Adrenal gland (tissue), 12 donors: ENCODE results near the gene ZAP70. TPM values are rescaled to one million over a fixed set of nuclear protein-coding genes. Genes with fewer than 3 reads are reported as not detected.

ENCODE experiments used
- DNase-seq, 7 donors: peaks; one replicate each; pipeline ENCODE4 v3.0.0-alpha.2; 2019 to 2020
- H3K27ac ChIP-seq, 5 donors: fragments of 200-600 bp; sonication (generic) in 4 of 5; 1 replicate in 3 of 5; 2 replicates in 2 of 5; pipeline versions ENCODE4 v1.5.1 to v1.8.0; 2016 to 2020; ENCODE audit warnings: mild to moderate bottlenecking in 1 of 5
- H3K27me3 ChIP-seq: fragments of 200-600 bp; 2 replicates; pipeline ENCODE4 v1.8.0; 2021
- H3K36me3 ChIP-seq, 2 donors: fragments of 200-600 bp; replicated peaks in 1 of 2; 1 replicate in 1 of 2; 2 replicates in 1 of 2; pipeline versions ENCODE4 v1.5.1 to v1.8.0; 2018 to 2022
- H3K4me1 ChIP-seq, 2 donors: fragments of 200-600 bp; replicated peaks in 1 of 2; 1 replicate in 1 of 2; 2 replicates in 1 of 2; pipeline versions ENCODE4 v1.5.1 to v1.8.0; 2018 to 2021
- H3K4me3 ChIP-seq, 4 donors: fragments of 200-600 bp; sonication (generic) in 3 of 4; one replicate each; pipeline ENCODE4 v1.5.1; 2016 to 2018
- H3K9me3 ChIP-seq, 3 donors: fragments of 200-600 bp; sonication (generic) in 1 of 3; replicated peaks in 1 of 3; 1 replicate in 2 of 3; 2 replicates in 1 of 3; pipeline versions ENCODE4 v1.5.1 to v1.8.0; 2016 to 2021
- CTCF ChIP-seq, 6 experiments: fragments of 450-650 bp in 4 of 6; fragments of 200-600 bp in 2 of 6; sonication (generic) in 1 of 6; IDR thresholded peaks; 1 replicate in 5 of 6; 2 replicates in 1 of 6; pipeline versions ENCODE4 v1.5.1 to v1.8.0; 2016 to 2021; ENCODE audit warnings: antibody characterized with exemption in 6 of 6, mild to moderate bottlenecking in 2 of 6, moderate library complexity in 1 of 6
- POLR2A ChIP-seq, 2 donors: fragments of 450-650 bp; IDR thresholded peaks; one replicate each; pipeline ENCODE4 v1.6.1; 2017; ENCODE audit warnings: antibody characterized with exemption in 2 of 2, mild to moderate bottlenecking in 2 of 2, moderate library complexity in 1 of 2
- WGBS, 4 donors: extraction: QIAGEN DNeasy Blood & Tissue Kit in 2 of 4; methylation state at CpG; one replicate each; pipeline versions ENCODE4 v1.1.5 to v1.1.7; 2013 to 2017; 5-methylcytosine and 5-hydroxymethylcytosine counted together
- intact Hi-C, 2 donors: fragments of 100-400 bp; cut with DNase I; formaldehyde crosslinking; loops; one replicate each; pipeline versions ENCODE4 v1.14.1 to v1.15.0; 2022 to 2023
- polyA plus RNA-seq, 3 donors: library from polyadenylated mRNA; stranded (reverse); fragments of 200-250 nt in 2 of 3; fragments of 350-450 nt in 1 of 3; fragmentation: Illumina TruSeq in 1 of 3; extraction: RNeasy Lipid Tissue Mini Kit (QIAGEN cat#74804) in 1 of 3; gene quantifications; one replicate each; pipeline ENCODE4 v1.2.3, GENCODE V29; 2013 to 2014
- total RNA-seq, 9 donors: library from RNA; depleted of rRNA in 4 of 9; stranded (reverse); fragments of >200 nt in 4 of 9; fragments of 120-200 nt in 1 of 9; fragmentation: NEBNext Ultra II Directional in 1 of 9; extraction: Animal tissue kit (Norgen Biotek cat#: 25700) in 1 of 9; gene quantifications; one replicate each; pipeline versions ENCODE4 v1.1.0 to v1.2.4, GENCODE V29; 2013 to 2023
- donor health status: healthy with polysubstance abuse.
- donor health status: Bipolar disorder and iron deficiency.
- donor health status: DM: yes; HTN: yes; CAD: no.
- donor health status: DM: no; HTN: no; CAD: no.
- donor health status: DM: no; HTN: no; CAD: no.
- donor health status: DM: yes; HTN: yes; CAD: no.

The ZAP70 gene
- total and polyA plus RNA-seq, 12 donors = 0.33 to 8.3 (median 2.5) TPM

GRCh38 chr2:97712693-97713295 lies 582 bp upstream of the ZAP70 start:
- WGBS, 4 donors = 71 to 79% (median 74%) methylated on average over 7 to 11 of the region's 11 CpGs
- H3K27ac ChIP-seq = no peak overlapping the region
- TF ChIP-seq CTCF (IDR thresholded peaks at IDR 0.05) = no peak
- TF ChIP-seq POLR2A (IDR thresholded peaks at IDR 0.05) = no peak
- H3K4me3 ChIP-seq = no peak overlapping the region
- H3K27me3 ChIP-seq = no peaks in the 10 kb centered on the region
- H3K9me3 ChIP-seq = no peaks in the 10 kb centered on the region
- DNase-seq = no peak
- intact Hi-C loops = no loop called here
- H3K4me1 ChIP-seq = no peaks in the 10 kb centered on the region
- no peaks in the 10 kb centered on the region for H3K36me3 ChIP-seq

GRCh38 chr2:97714084-97714949 lies 941 bp downstream of the ZAP70 start:
- no peak for TF ChIP-seq POLR2A (IDR thresholded peaks at IDR 0.05)
- TF ChIP-seq CTCF (IDR thresholded peaks at IDR 0.05) = no peak
- H3K9me3 ChIP-seq = no peaks in the 10 kb centered on the region
- no peak overlapping the region for H3K27ac ChIP-seq
- intact Hi-C loops = no loop called here
- 71 to 79% (median 73%) methylated on average over 10 to 17 of the region's 17 CpGs for WGBS, 4 donors
- H3K36me3 ChIP-seq = no peaks in the 10 kb centered on the region
- no peaks in the 10 kb centered on the region for H3K4me1 ChIP-seq
- DNase-seq = no peak
- H3K27me3 ChIP-seq = no peaks in the 10 kb centered on the region
- no peak overlapping the region for H3K4me3 ChIP-seq

GRCh38 chr2:97714950-97715652 lies 1.7 kb downstream of the ZAP70 start:
- Histone ChIP-seq H3K4me3 (no peak overlapping the region), H3K36me3 (no peaks in the 10 kb centered on the region), H3K9me3 (no peaks in the 10 kb centered on the region), H3K4me1 (no peaks in the 10 kb centered on the region), H3K27ac (no peak overlapping the region), H3K27me3 (no peaks in the 10 kb centered on the region)
- no peak for DNase-seq
- no peak for TF ChIP-seq POLR2A (IDR thresholded peaks at IDR 0.05)
- no peak for TF ChIP-seq CTCF (IDR thresholded peaks at IDR 0.05)
- intact Hi-C loops = no loop called here
- 83 to 89% (median 87%) methylated on average over 13 of the region's 13 CpGs for WGBS, 4 donors

- 67 to 82% (median 81%) methylated on average over 5 to 9 of the region's 9 CpGs for WGBS, 4 donors
These were observed 2.7 kb downstream of the ZAP70 start for GRCh38 chr2:97715951-97716694.

More at GRCh38 chr2:97715951-97716694, 2.7 kb downstream of the ZAP70 start:
- Histone ChIP-seq H3K27me3 (no peaks in the 10 kb centered on the region), H3K4me1 (no peaks in the 10 kb centered on the region), H3K36me3 (no peaks in the 10 kb centered on the region), H3K27ac (no peak overlapping the region), H3K4me3 (no peak overlapping the region), H3K9me3 (no peaks in the 10 kb centered on the region)
- no peak for DNase-seq
- TF ChIP-seq POLR2A (IDR thresholded peaks at IDR 0.05) (no peak), CTCF (IDR thresholded peaks at IDR 0.05) (no peak)
- intact Hi-C loops = no loop called here
